Activated CD4-positive, alpha-beta T cell treated with anti-CD3 and anti-CD28 coated beads, Interleukin-2, amount 10 ng/mL, durations not matched to agents 24 days and 14 days (primary cell): Measurements from ENCODE around the gene STXBP5L. TPM values are rescaled to one million over a fixed set of nuclear protein-coding genes. Genes with fewer than 3 reads are reported as not detected.

Source experiments
- DNase-seq: peaks from one replicate; pipeline ENCODE4 v3.0.0; 2022
- H3K27ac Mint-ChIP-seq: one replicate; pipeline ENCODE4 v1.8.0; 2022; ENCODE audit warnings: mild to moderate bottlenecking, mixed read lengths
- H3K27me3 Mint-ChIP-seq: one replicate; pipeline ENCODE4 v1.8.0; 2022; ENCODE audit warnings: mixed read lengths
- H3K36me3 Mint-ChIP-seq: one replicate; pipeline ENCODE4 v1.8.0; 2022; ENCODE audit warnings: low read depth, mild to moderate bottlenecking, mixed read lengths
- H3K4me1 Mint-ChIP-seq: one replicate; pipeline ENCODE4 v1.8.0; 2021; ENCODE audit warnings: mixed read lengths
- H3K4me3 Mint-ChIP-seq: one replicate; pipeline ENCODE4 v1.8.0; 2022; ENCODE audit warnings: mild to moderate bottlenecking, moderate library complexity, mixed read lengths
- H3K9me3 Mint-ChIP-seq: one replicate; pipeline ENCODE4 v1.8.0; 2021; ENCODE audit warnings: mixed read lengths
- intact Hi-C: fragments of 100-400 bp; cut with micrococcal nuclease; formaldehyde crosslinking; loops from one replicate; pipeline ENCODE4 v1.15.1; 2023
- total RNA-seq: library from RNA; stranded (reverse); gene quantifications from 2 replicates; pipeline ENCODE4 v1.2.3, GENCODE V29; 2022

STXBP5L gene
- total RNA-seq, 1 donor from 2014 or later = not detected

GRCh38 chr3:120928991-120929390 lies 21.0 kb downstream of the STXBP5L start:
- Mint-ChIP-seq H3K4me3 (no peak overlapping the region), H3K36me3 (no peaks in the 10 kb centered on the region), H3K4me1 (no peaks in the 10 kb centered on the region), H3K9me3 (peaks cover 5% of the 10 kb centered on the region), H3K27me3 (no peaks in the 10 kb centered on the region), H3K27ac (no peak overlapping the region)
- DNase-seq = no peak
- intact Hi-C loops = no loop called here

GRCh38 chr3:120931593-120931992 lies 23.6 kb downstream of the STXBP5L start:
- intact Hi-C loops = no loop called here
- no peaks in the 10 kb centered on the region for H3K27me3 Mint-ChIP-seq
- H3K4me1 Mint-ChIP-seq = no peaks in the 10 kb centered on the region
- no peak overlapping the region for H3K4me3 Mint-ChIP-seq
- H3K27ac Mint-ChIP-seq = no peak overlapping the region
- no peaks in the 10 kb centered on the region for H3K36me3 Mint-ChIP-seq
- peaks cover under 1% of the 10 kb centered on the region for H3K9me3 Mint-ChIP-seq
- no peak for DNase-seq

GRCh38 chr3:120956143-120956542 lies 48.1 kb downstream of the STXBP5L start:
- no peak overlapping the region for H3K27ac Mint-ChIP-seq
- no peaks in the 10 kb centered on the region for H3K9me3 Mint-ChIP-seq
- H3K36me3 Mint-ChIP-seq = no peaks in the 10 kb centered on the region
- intact Hi-C loops = no loop called here
- DNase-seq = no peak
- no peaks in the 10 kb centered on the region for H3K27me3 Mint-ChIP-seq
- H3K4me1 Mint-ChIP-seq = no peaks in the 10 kb centered on the region
- H3K4me3 Mint-ChIP-seq = no peak overlapping the region

- intact Hi-C loops = no loop called here
- no peak for DNase-seq
- Mint-ChIP-seq H3K27ac (no peak overlapping the region), H3K9me3 (peaks cover 11% of the 10 kb centered on the region), H3K4me3 (no peak overlapping the region), H3K36me3 (no peaks in the 10 kb centered on the region), H3K4me1 (no peaks in the 10 kb centered on the region), H3K27me3 (no peaks in the 10 kb centered on the region)
Observed at GRCh38 chr3:120982608-120983320, 74.8 kb downstream of the STXBP5L start.

- no peak overlapping the region for H3K27ac Mint-ChIP-seq
- H3K27me3 Mint-ChIP-seq = no peaks in the 10 kb centered on the region
- H3K36me3 Mint-ChIP-seq = no peaks in the 10 kb centered on the region
- intact Hi-C loops = no loop called here
- H3K4me3 Mint-ChIP-seq = no peak overlapping the region
- H3K4me1 Mint-ChIP-seq = no peaks in the 10 kb centered on the region
- peaks cover 5% of the 10 kb centered on the region for H3K9me3 Mint-ChIP-seq
- no peak for DNase-seq
Observed at GRCh38 chr3:120983321-120983665, 75.3 kb downstream of the STXBP5L start.

- H3K36me3 Mint-ChIP-seq = no peaks in the 10 kb centered on the region
- DNase-seq = no peak
- H3K4me3 Mint-ChIP-seq = no peak overlapping the region
- intact Hi-C loops = no loop called here
- H3K27me3 Mint-ChIP-seq = no peaks in the 10 kb centered on the region
- H3K27ac Mint-ChIP-seq = no peak overlapping the region
- peaks cover 7% of the 10 kb centered on the region for H3K9me3 Mint-ChIP-seq
- H3K4me1 Mint-ChIP-seq = no peaks in the 10 kb centered on the region
Observed at GRCh38 chr3:120983841-120984240, 75.8 kb downstream of the STXBP5L start.

GRCh38 chr3:120985242-120985641 lies 77.2 kb downstream of the STXBP5L start:
- no peak overlapping the region for H3K27ac Mint-ChIP-seq
- no peaks in the 10 kb centered on the region for H3K36me3 Mint-ChIP-seq
- H3K4me1 Mint-ChIP-seq = no peaks in the 10 kb centered on the region
- intact Hi-C loops = no loop called here
- DNase-seq = no peak
- H3K4me3 Mint-ChIP-seq = no peak overlapping the region
- H3K9me3 Mint-ChIP-seq = peaks cover 10% of the 10 kb centered on the region
- H3K27me3 Mint-ChIP-seq = no peaks in the 10 kb centered on the region

- no peaks in the 10 kb centered on the region for H3K27me3 Mint-ChIP-seq
Observed at GRCh38 chr3:120988994-120989393, 81.0 kb downstream of the STXBP5L start.

GRCh38 chr3:121018917-121019321 lies 110.9 kb downstream of the STXBP5L start:
- Mint-ChIP-seq H3K36me3 (no peaks in the 10 kb centered on the region), H3K27me3 (no peaks in the 10 kb centered on the region), H3K4me1 (no peaks in the 10 kb centered on the region), H3K9me3 (no peaks in the 10 kb centered on the region), H3K27ac (no peak overlapping the region), H3K4me3 (no peak overlapping the region)
- DNase-seq = no peak
- intact Hi-C loops = no loop called here

More at GRCh38 chr3:120988994-120989393, 81.0 kb downstream of the STXBP5L start:
- H3K27ac Mint-ChIP-seq = no peak overlapping the region
- no peaks in the 10 kb centered on the region for H3K4me1 Mint-ChIP-seq
- intact Hi-C loops = no loop called here
- H3K36me3 Mint-ChIP-seq = no peaks in the 10 kb centered on the region
- no peak overlapping the region for H3K4me3 Mint-ChIP-seq
- no peak for DNase-seq
- peaks cover 10% of the 10 kb centered on the region for H3K9me3 Mint-ChIP-seq

GRCh38 chr3:121063628-121064027 lies 155.6 kb downstream of the STXBP5L start:
- no peaks in the 10 kb centered on the region for H3K27me3 Mint-ChIP-seq
- no peak overlapping the region for H3K27ac Mint-ChIP-seq
- H3K9me3 Mint-ChIP-seq = no peaks in the 10 kb centered on the region
- intact Hi-C loops = no loop called here
- no peak for DNase-seq
- no peaks in the 10 kb centered on the region for H3K4me1 Mint-ChIP-seq
- H3K36me3 Mint-ChIP-seq = no peaks in the 10 kb centered on the region
- no peak overlapping the region for H3K4me3 Mint-ChIP-seq

- Mint-ChIP-seq H3K27me3 (no peaks in the 10 kb centered on the region), H3K36me3 (no peaks in the 10 kb centered on the region), H3K4me3 (no peak overlapping the region), H3K4me1 (no peaks in the 10 kb centered on the region), H3K27ac (no peak overlapping the region), H3K9me3 (no peaks in the 10 kb centered on the region)
- intact Hi-C loops = no loop called here
- DNase-seq = no peak
Observed at GRCh38 chr3:121064121-121064520, 156.1 kb downstream of the STXBP5L start.

- no peak overlapping the region for H3K4me3 Mint-ChIP-seq
- H3K9me3 Mint-ChIP-seq = no peaks in the 10 kb centered on the region
- H3K27me3 Mint-ChIP-seq = no peaks in the 10 kb centered on the region
- no peaks in the 10 kb centered on the region for H3K36me3 Mint-ChIP-seq
- intact Hi-C loops = no loop called here
- H3K4me1 Mint-ChIP-seq = no peaks in the 10 kb centered on the region
- no peak for DNase-seq
- no peak overlapping the region for H3K27ac Mint-ChIP-seq
Observed at GRCh38 chr3:121072133-121072532, 164.1 kb downstream of the STXBP5L start.

- Mint-ChIP-seq H3K9me3 (peaks cover 4% of the 10 kb centered on the region), H3K4me3 (no peak overlapping the region), H3K27me3 (no peaks in the 10 kb centered on the region), H3K4me1 (no peaks in the 10 kb centered on the region), H3K27ac (no peak overlapping the region), H3K36me3 (no peaks in the 10 kb centered on the region)
- intact Hi-C loops = no loop called here
- DNase-seq = no peak
Observed at GRCh38 chr3:121073011-121073410, 165.0 kb downstream of the STXBP5L start.

- no peaks in the 10 kb centered on the region for H3K36me3 Mint-ChIP-seq
- intact Hi-C loops = no loop called here
- H3K9me3 Mint-ChIP-seq = peaks cover 4% of the 10 kb centered on the region
- DNase-seq = no peak
- H3K27me3 Mint-ChIP-seq = no peaks in the 10 kb centered on the region
- no peak overlapping the region for H3K27ac Mint-ChIP-seq
- H3K4me1 Mint-ChIP-seq = no peaks in the 10 kb centered on the region
- no peak overlapping the region for H3K4me3 Mint-ChIP-seq
Observed at GRCh38 chr3:121075191-121075590, 167.2 kb downstream of the STXBP5L start.
